ENCODE results near the gene CELF4.
A peak's percentile ranks its signal among the peaks of the same experiment; 100 is the strongest.

The CELF4 gene

GRCh38 chr18:37339701-37340215 is 225.8 kb downstream of the CELF4 start:
- no peak for DNase-seq

- DNase-seq, result no peak
Observed at GRCh38 chr18:37336568-37337285, 228.9 kb downstream of the CELF4 start.

- DNase-seq, result no peak
Observed at GRCh38 chr18:37335409-37335736, 230.2 kb downstream of the CELF4 start.

GRCh38 chr18:37334631-37335408 is 230.8 kb downstream of the CELF4 start:
- no peak for DNase-seq

- DNase-seq, result no peak
Observed at GRCh38 chr18:37332628-37333420, 232.8 kb downstream of the CELF4 start.

GRCh38 chr18:37332219-37332618 is 233.4 kb downstream of the CELF4 start:
- no peak for DNase-seq

- DNase-seq, result no peak
Observed at GRCh38 chr18:37330173-37330572, 235.4 kb downstream of the CELF4 start.

- no peak for DNase-seq
Observed at GRCh38 chr18:37328946-37329719, 236.5 kb downstream of the CELF4 start.

GRCh38 chr18:37327063-37327577 is 238.5 kb downstream of the CELF4 start:
- DNase-seq, result no peak

GRCh38 chr18:37322492-37323035 is 243.0 kb downstream of the CELF4 start:
- DNase-seq, result peak; percentile 34

- no peak for DNase-seq
Observed at GRCh38 chr18:37321582-37322491, 243.8 kb downstream of the CELF4 start.

- DNase-seq, result no peak
Observed at GRCh38 chr18:37320317-37320716, 245.3 kb downstream of the CELF4 start.

- no peak for DNase-seq
Observed at GRCh38 chr18:37318360-37319355, 246.9 kb downstream of the CELF4 start.

- no peak for DNase-seq
Observed at GRCh38 chr18:37317486-37317885, 248.1 kb downstream of the CELF4 start.

GRCh38 chr18:37316468-37316867 is 249.1 kb downstream of the CELF4 start:
- DNase-seq, result no peak

- no peak for DNase-seq
Observed at GRCh38 chr18:37315935-37316334, 249.7 kb downstream of the CELF4 start.

- no peak for DNase-seq
Observed at GRCh38 chr18:37314534-37314933, 251.1 kb downstream of the CELF4 start.

- DNase-seq, result no peak
Observed at GRCh38 chr18:37313624-37314023, 252.0 kb downstream of the CELF4 start.

- DNase-seq, result no peak
Observed at GRCh38 chr18:37309861-37310260, 255.7 kb downstream of the CELF4 start.

- no peak for DNase-seq
Observed at GRCh38 chr18:37309059-37309458, 256.5 kb downstream of the CELF4 start.

All from stimulated activated CD8-positive, alpha-beta memory T cell treated with anti-CD3 and anti-CD28 coated beads, Interleukin-4, amount 100 ng/mL, for 48 hours (primary cell).